NT2/D1 (cell line): ENCODE results near the gene OVAAL.

Experiments used
- DNase-seq: peaks from one replicate; pipeline ENCODE4 v3.0.0-alpha.2; 2011; ENCODE audit warnings: low read depth, low spot score
- H3K27me3 ChIP-seq: 2 replicates; pipeline ENCODE4 v1.6.0; 2011; ENCODE audit warnings: mild to moderate bottlenecking; ENCODE audit not compliant: insufficient read length, insufficient read depth
- H3K36me3 ChIP-seq: 2 replicates; pipeline ENCODE4 v1.6.1; 2011; ENCODE audit warnings: mild to moderate bottlenecking, low read length, mixed read lengths; ENCODE audit not compliant: insufficient read depth, insufficient read length
- H3K4me1 ChIP-seq: 2 replicates; pipeline ENCODE4 v1.5.1; 2011; ENCODE audit not compliant: insufficient read depth, insufficient read length
- H3K4me3 ChIP-seq: 2 replicates; pipeline ENCODE4 v1.5.1; 2011; ENCODE audit warnings: low read depth; ENCODE audit not compliant: insufficient read length
- H3K9ac ChIP-seq: 2 replicates; pipeline ENCODE4 v1.6.0; 2011; ENCODE audit warnings: low read depth; ENCODE audit not compliant: insufficient read length
- H3K9me3 ChIP-seq: 2 replicates; pipeline ENCODE4 v1.5.1; 2011; ENCODE audit warnings: mild to moderate bottlenecking, low read length; ENCODE audit not compliant: insufficient read depth
- SUZ12 ChIP-seq: IDR thresholded peaks from 2 replicates; pipeline ENCODE4 v1.6.1; 2011; ENCODE audit not compliant: insufficient read length, insufficient read depth; ENCODE audit errors: extremely low read depth
- YY1 ChIP-seq: IDR thresholded peaks from 2 replicates; pipeline ENCODE4 v1.6.1; 2011; ENCODE audit not compliant: insufficient read length, insufficient read depth
- ZNF274 ChIP-seq: IDR thresholded peaks from 2 replicates; pipeline ENCODE4 v1.6.1; 2011; ENCODE audit warnings: mild to moderate bottlenecking, low read depth, low read length

The OVAAL gene

GRCh38 chr1:180585994-180586359 lies 27.2 kb downstream of the OVAAL start:
- no peak overlapping the region for H3K9ac ChIP-seq
- no peak for TF ChIP-seq SUZ12
- no peak for TF ChIP-seq ZNF274
- TF ChIP-seq YY1: no peak
- H3K4me3 ChIP-seq: no peak overlapping the region
- H3K4me1 ChIP-seq: peaks cover 4% of the 10 kb centered on the region
- no peaks in the 10 kb centered on the region for H3K36me3 ChIP-seq
- DNase-seq: no peak
- peaks cover 13% of the 10 kb centered on the region for H3K9me3 ChIP-seq
- H3K27me3 ChIP-seq: no peaks in the 10 kb centered on the region

- H3K9me3 ChIP-seq: peaks cover 13% of the 10 kb centered on the region
- H3K4me1 ChIP-seq: peaks cover 4% of the 10 kb centered on the region
- no peaks in the 10 kb centered on the region for H3K27me3 ChIP-seq
- H3K36me3 ChIP-seq: no peaks in the 10 kb centered on the region
- no peak overlapping the region for H3K9ac ChIP-seq
- no peak for DNase-seq
- no peak overlapping the region for H3K4me3 ChIP-seq
- TF ChIP-seq ZNF274: no peak
- TF ChIP-seq YY1: no peak
- TF ChIP-seq SUZ12: no peak
Measured at GRCh38 chr1:180586671-180587155, 27.9 kb downstream of the OVAAL start.

GRCh38 chr1:180588121-180588520 lies 29.4 kb downstream of the OVAAL start:
- no peak for DNase-seq
- TF ChIP-seq ZNF274 (no peak), YY1 (no peak), SUZ12 (no peak)
- Histone ChIP-seq H3K4me3 (no peak overlapping the region), H3K27me3 (no peaks in the 10 kb centered on the region), H3K4me1 (peaks cover 4% of the 10 kb centered on the region), H3K9me3 (peaks cover 13% of the 10 kb centered on the region), H3K9ac (no peak overlapping the region), H3K36me3 (no peaks in the 10 kb centered on the region)

GRCh38 chr1:180590889-180591288 lies 32.1 kb downstream of the OVAAL start:
- TF ChIP-seq SUZ12 (no peak), ZNF274 (no peak), YY1 (no peak)

GRCh38 chr1:180593382-180593781 lies 34.6 kb downstream of the OVAAL start:
- peaks cover 2% of the 10 kb centered on the region for H3K9me3 ChIP-seq
- no peaks in the 10 kb centered on the region for H3K4me1 ChIP-seq
- no peak overlapping the region for H3K4me3 ChIP-seq
- H3K9ac ChIP-seq: no peak overlapping the region
- no peak for TF ChIP-seq ZNF274
- TF ChIP-seq YY1: no peak
- no peak for TF ChIP-seq SUZ12
- no peaks in the 10 kb centered on the region for H3K27me3 ChIP-seq
- H3K36me3 ChIP-seq: no peaks in the 10 kb centered on the region
- DNase-seq: no peak

More at GRCh38 chr1:180590889-180591288, 32.1 kb downstream of the OVAAL start:
- Histone ChIP-seq H3K9me3 (peaks cover 13% of the 10 kb centered on the region), H3K27me3 (no peaks in the 10 kb centered on the region), H3K36me3 (no peaks in the 10 kb centered on the region), H3K4me3 (no peak overlapping the region), H3K4me1 (peaks cover 4% of the 10 kb centered on the region), H3K9ac (no peak overlapping the region)
- no peak for DNase-seq

- Histone ChIP-seq H3K4me3 (no peak overlapping the region), H3K9me3 (no peaks in the 10 kb centered on the region), H3K36me3 (no peaks in the 10 kb centered on the region), H3K27me3 (no peaks in the 10 kb centered on the region), H3K4me1 (no peaks in the 10 kb centered on the region), H3K9ac (no peak overlapping the region)
- DNase-seq: no peak
- no peak for TF ChIP-seq YY1
- TF ChIP-seq ZNF274: no peak
- no peak for TF ChIP-seq SUZ12
Measured at GRCh38 chr1:180594723-180595122, 36.0 kb downstream of the OVAAL start.

GRCh38 chr1:180595966-180596365 lies 37.2 kb downstream of the OVAAL start:
- no peaks in the 10 kb centered on the region for H3K4me1 ChIP-seq

More at GRCh38 chr1:180595966-180596365, 37.2 kb downstream of the OVAAL start:
- no peaks in the 10 kb centered on the region for H3K27me3 ChIP-seq
- H3K4me3 ChIP-seq: no peak overlapping the region
- no peaks in the 10 kb centered on the region for H3K9me3 ChIP-seq
- no peaks in the 10 kb centered on the region for H3K36me3 ChIP-seq
- TF ChIP-seq ZNF274: no peak
- TF ChIP-seq YY1: no peak
- no peak for TF ChIP-seq SUZ12
- no peak for DNase-seq
- H3K9ac ChIP-seq: no peak overlapping the region
